K562 (cell line): ENCODE measurements around the gene ZFP36. TPM values are rescaled to one million over a fixed set of nuclear protein-coding genes. Genes with fewer than 3 reads are reported as not detected.
A peak's percentile ranks its signal among the peaks of the same experiment; 100 is the strongest.

Experiments used
- ARID1B ChIP-seq: fragments of 450-650 bp; IDR thresholded peaks from 2 replicates; pipeline ENCODE4 v1.6.1; 2016; ENCODE audit warnings: antibody characterized with exemption, mild to moderate bottlenecking, inconsistent platforms
- CHD4 ChIP-seq: fragments of 200-600 bp; sonication (generic); IDR thresholded peaks from 3 replicates; pipeline ENCODE4 v1.6.1; 2012; ENCODE audit warnings: low read depth, mild to moderate bottlenecking, mixed read lengths, low read length, inconsistent platforms; ENCODE audit not compliant: insufficient read depth, insufficient replicate concordance, poor library complexity, severe bottlenecking
- CTCFL ChIP-seq: IDR thresholded peaks from 2 replicates; pipeline ENCODE4 v1.6.1; 2011; ENCODE audit warnings: borderline replicate concordance, low read depth, mild to moderate bottlenecking, moderate library complexity, low read length; ENCODE audit not compliant: insufficient read depth, poor library complexity, severe bottlenecking
- DLX4 ChIP-seq: fragments of 250-450 bp; sonication (Bioruptor Pico); IDR thresholded peaks from 2 replicates; pipeline ENCODE4 v1.6.1; 2021; ENCODE audit warnings: mild to moderate bottlenecking
- EP400 ChIP-seq: fragments of 450-650 bp; IDR thresholded peaks from 2 replicates; pipeline ENCODE4 v1.6.1; 2017; ENCODE audit warnings: antibody characterized with exemption, mild to moderate bottlenecking, moderate library complexity
- HCFC1 ChIP-seq: IDR thresholded peaks from 2 replicates; pipeline ENCODE4 v1.6.1; 2012; ENCODE audit warnings: low read depth, low read length, improper control_type of control experiment
- KDM1A ChIP-seq, 2 experiments: fragments of 450-650 bp; IDR thresholded peaks; 2 replicates each; pipeline ENCODE4 v1.6.1; 2016; ENCODE audit warnings: mild to moderate bottlenecking in 2 of 2
- MBD2 ChIP-seq: sonication (generic); IDR thresholded peaks from 2 replicates; pipeline ENCODE4 v1.6.1; 2016; ENCODE audit warnings: low read depth, borderline replicate concordance
- MYNN ChIP-seq, 2 experiments: sonication (generic); formaldehyde crosslinking in 1 of 2; IDR thresholded peaks; 2 replicates each; pipeline versions ENCODE4 v1.5.0 to v1.6.1; 2016 to 2020; ENCODE audit warnings: antibody characterized with exemption in 1 of 2, missing genetic modification reagents in 1 of 2
- NCOA4 ChIP-seq: fragments of 450-650 bp; IDR thresholded peaks from 2 replicates; pipeline ENCODE4 v1.6.1; 2018; ENCODE audit warnings: mild to moderate bottlenecking; ENCODE audit not compliant: partially characterized antibody
- POLR2B ChIP-seq: fragments of 450-650 bp; IDR thresholded peaks from 2 replicates; pipeline ENCODE4 v1.6.1; 2018; ENCODE audit warnings: low read depth; ENCODE audit not compliant: partially characterized antibody
- PRPF4 ChIP-seq: fragments of 200-400 bp; formaldehyde crosslinking; IDR thresholded peaks from one replicate; pipeline ENCODE4 v1.6.1; 2017; ENCODE audit warnings: low read length, low read depth, mild to moderate bottlenecking; ENCODE audit not compliant: insufficient read depth, poor library complexity, severe bottlenecking
- RAD51 ChIP-seq: fragments of 450-650 bp; IDR thresholded peaks from 2 replicates; pipeline ENCODE4 v1.7.1; 2016; ENCODE audit warnings: low read depth, mild to moderate bottlenecking, borderline replicate concordance
- RBM15 ChIP-seq: fragments of 200-400 bp; formaldehyde crosslinking; IDR thresholded peaks from 2 replicates; pipeline ENCODE4 v1.6.1; 2018; ENCODE audit warnings: mild to moderate bottlenecking, low read length, moderate library complexity; ENCODE audit not compliant: insufficient read depth
- SNIP1 ChIP-seq: fragments of 450-650 bp; IDR thresholded peaks from 2 replicates; pipeline ENCODE4 v1.7.1; 2017; ENCODE audit warnings: low read depth, mild to moderate bottlenecking
- TBP ChIP-seq: optimal IDR thresholded peaks from 2 replicates; pipeline ENCODE3; 2011; ENCODE audit warnings: low read depth, low read length, improper control_type of control experiment
- TEAD2 ChIP-seq: fragments of 450-650 bp; IDR thresholded peaks from 2 replicates; pipeline ENCODE4 v1.6.1; 2016; ENCODE audit warnings: missing genetic modification characterization, control low read depth, missing compliant biosample characterization
- THRAP3 ChIP-seq: fragments of 450-650 bp; IDR thresholded peaks from 2 replicates; pipeline ENCODE4 v1.6.1; 2016; ENCODE audit warnings: mild to moderate bottlenecking, inconsistent platforms, borderline replicate concordance
- TRIM24 ChIP-seq, 2 experiments: fragments of 450-650 bp; IDR thresholded peaks; 2 replicates each; pipeline ENCODE4 v1.6.1; 2016
- YBX1 ChIP-seq: fragments of 450-650 bp; IDR thresholded peaks from 2 replicates; pipeline ENCODE4 v1.7.1; 2016; ENCODE audit warnings: mild to moderate bottlenecking
- ZBTB7A ChIP-seq: IDR thresholded peaks from 2 replicates; pipeline ENCODE4 v1.6.1; 2011; ENCODE audit warnings: low read depth, mild to moderate bottlenecking, low read length, moderate library complexity, borderline replicate concordance; ENCODE audit not compliant: control insufficient read depth
- ZKSCAN8 ChIP-seq: fragments of 200-800 bp; sonication (Bioruptor generic); IDR thresholded peaks from 2 replicates; pipeline ENCODE4 v1.6.1; 2016; ENCODE audit warnings: missing genetic modification characterization, missing compliant biosample characterization
- ZNF121 ChIP-seq: sonication (generic); formaldehyde crosslinking; conservative IDR thresholded peaks from 2 replicates; pipeline ENCODE4 v1.8.0; 2022; ENCODE audit warnings: missing genetic modification reagents
- ZNF165 ChIP-seq: fragments of 250-450 bp; sonication (Bioruptor Pico); IDR thresholded peaks from 2 replicates; pipeline ENCODE4 v1.4.0; 2020; ENCODE audit warnings: borderline replicate concordance
- ZNF224 ChIP-seq: sonication (generic); formaldehyde crosslinking; IDR thresholded peaks from 2 replicates; pipeline ENCODE4 v1.8.0; 2022; ENCODE audit warnings: mild to moderate bottlenecking, missing genetic modification reagents
- ZNF3 ChIP-seq: fragments of 250-450 bp; sonication (Bioruptor Pico); IDR thresholded peaks from 2 replicates; pipeline ENCODE4 v1.5.0; 2021; ENCODE audit warnings: mild to moderate bottlenecking, moderate library complexity
- ZNF668 ChIP-seq: fragments of 250-450 bp; sonication (Bioruptor Pico); IDR thresholded peaks from 2 replicates; pipeline ENCODE4 v1.8.0; 2022; ENCODE audit warnings: mild to moderate bottlenecking, inconsistent platforms
- ZNF79 ChIP-seq: fragments of 250-450 bp; sonication (Bioruptor Pico); IDR thresholded peaks from 2 replicates; pipeline ENCODE4 v1.4.0; 2020; ENCODE audit warnings: low read depth, mild to moderate bottlenecking, moderate library complexity
- ZNF830 ChIP-seq: fragments of 250-450 bp; sonication (Bioruptor Pico); IDR thresholded peaks from 2 replicates; pipeline ENCODE4 v1.5.0; 2021; ENCODE audit warnings: mild to moderate bottlenecking
- polyA plus RNA-seq, 8 experiments: library from polyadenylated mRNA; depleted of rRNA in 4 of 8; stranded (reverse) in 5 of 8; unstranded in 3 of 8; fragments of >200 nt; fragmentation: Nextera tagmentation in 2 of 8; fragmentation: Illumina TruSeq in 1 of 8; extraction: Ambion mirVana in 2 of 8; extraction: Trizol in 1 of 8; gene quantifications; 2 replicates each; pipeline versions ENCODE4 v1.2.1 to v1.2.3, GENCODE V29; 2011 to 2014; ENCODE audit warnings: inconsistent platforms in 1 of 8, missing spikeins in 1 of 8
- total RNA-seq, 7 experiments: library from RNA; depleted of rRNA in 6 of 7; stranded (reverse); fragments of >200 nt in 6 of 7; fragmentation: Illumina TruSeq in 2 of 7; extraction: Trizol in 2 of 7; gene quantifications; 2 replicates each; pipeline versions ENCODE4 v1.2.1 to v1.2.3, GENCODE V29; 2011 to 2021; ENCODE audit warnings: low replicate concordance in 1 of 7

Gene ZFP36
- total and polyA plus RNA-seq, 9 of the 15 experiments (the other 6 are each of a cell fraction or from before 2014, with no cell fraction given), result 1.0 to 20.1 (median 3.5) TPM

GRCh38 chr19:39409208-39410016, 2.8 kb downstream of the ZFP36 start (continued):
- TF ChIP-seq CTCFL, result no peak
- no peak for TF ChIP-seq TEAD2
- peak; percentile 24; the same call in 1 of the 2 replicates for TF ChIP-seq MBD2
- TF ChIP-seq SNIP1, result no peak
- no peak for TF ChIP-seq KDM1A (IDR thresholded peaks at IDR 0.05)
- TF ChIP-seq ZBTB7A, result peak; percentile 71
- TF ChIP-seq ZNF3 (CRISPR knock-in tag), result no peak
- TF ChIP-seq ARID1B, result no peak
- peak; percentile 70 for TF ChIP-seq POLR2B
- 0 out of 2 replicates have a peak, but pooled peaks have one; percentile 36 for TF ChIP-seq ZKSCAN8 (CRISPR knock-in tag)
- no peak for TF ChIP-seq HCFC1
- TF ChIP-seq DLX4, result no peak
- no peak for TF ChIP-seq ZNF224 (CRISPR knock-in tag)
- TF ChIP-seq ZNF830 (CRISPR knock-in tag), result no peak
- no peak for TF ChIP-seq RBM15
- no peak for TF ChIP-seq MYNN (IDR thresholded peaks at IDR 0.05)
- no peak for TF ChIP-seq MYNN (CRISPR knock-in tag; IDR thresholded peaks at IDR 0.05)
- no peak for TF ChIP-seq ZNF121 (CRISPR knock-in tag)
- no peak for TF ChIP-seq RAD51
- TF ChIP-seq ZNF668, result no peak
- no peak for TF ChIP-seq NCOA4
- TF ChIP-seq YBX1, result no peak
- TF ChIP-seq CHD4, result no peak
- peak; percentile 63 for TF ChIP-seq EP400
- no peak for TF ChIP-seq ZNF79 (CRISPR knock-in tag)
- no peak for TF ChIP-seq TRIM24 (IDR thresholded peaks at IDR 0.05)
- no peak for TF ChIP-seq TBP
- TF ChIP-seq ZNF165 (CRISPR knock-in tag), result no peak
- TF ChIP-seq PRPF4, result no peak
- TF ChIP-seq THRAP3, result no peak
